Neural progenitor cell (in vitro differentiated cells): Measurements from ENCODE around the gene MTG2. TPM values are rescaled to one million over a fixed set of nuclear protein-coding genes. Genes with fewer than 3 reads are reported as not detected.
A peak's percentile ranks its signal among the peaks of the same experiment; 100 is the strongest.

Source experiments
- DNase-seq: peaks from one replicate; pipeline ENCODE4 v3.0.0-alpha.2; 2016; ENCODE audit warnings: low spot score
- H2AFZ ChIP-seq: fragments of 200-600 bp; sonication (generic); replicated peaks from 2 replicates; pipeline ENCODE4 v1.6.1; 2016; ENCODE audit warnings: antibody characterized with exemption
- H3F3A ChIP-seq: fragments of 200-600 bp; sonication (generic); 2 replicates; pipeline ENCODE4 v1.6.1; 2016; ENCODE audit warnings: antibody characterized with exemption, low read depth
- H3K27ac ChIP-seq: fragments of 200-600 bp; sonication (generic); 2 replicates; pipeline ENCODE4 v1.5.1; 2016; ENCODE audit warnings: mild to moderate bottlenecking
- H3K27me3 ChIP-seq: fragments of 200-600 bp; sonication (generic); 2 replicates; pipeline ENCODE4 v1.6.1; 2016; ENCODE audit warnings: mild to moderate bottlenecking, moderate library complexity
- H3K36me3 ChIP-seq: fragments of 200-600 bp; sonication (generic); 2 replicates; pipeline ENCODE4 v1.5.1; 2016
- H3K4me1 ChIP-seq: fragments of 200-600 bp; sonication (generic); 2 replicates; pipeline ENCODE4 v1.6.1; 2016; ENCODE audit warnings: mixed run types
- H3K4me2 ChIP-seq: fragments of 200-600 bp; sonication (generic); 2 replicates; pipeline ENCODE4 v1.6.1; 2016
- H3K4me3 ChIP-seq: fragments of 200-600 bp; sonication (generic); 2 replicates; pipeline ENCODE4 v1.5.1; 2016
- H3K79me2 ChIP-seq: fragments of 200-600 bp; sonication (generic); 2 replicates; pipeline ENCODE4 v1.6.1; 2016; ENCODE audit warnings: low read depth
- H3K9ac ChIP-seq: fragments of 200-600 bp; sonication (generic); 2 replicates; pipeline ENCODE4 v1.6.1; 2016
- H3K9me3 ChIP-seq: fragments of 200-600 bp; sonication (generic); 2 replicates; pipeline ENCODE4 v1.5.1; 2016; ENCODE audit warnings: low read depth
- H4K20me1 ChIP-seq: fragments of 200-600 bp; sonication (generic); 2 replicates; pipeline ENCODE4 v1.6.1; 2016; ENCODE audit warnings: low read depth
- H3K27ac Mint-ChIP-seq: 3 replicates; pipeline ENCODE4 v1.8.0; 2021; ENCODE audit warnings: mixed read lengths
- H3K27me3 Mint-ChIP-seq: 2 replicates; pipeline ENCODE4 v1.8.0; 2022; ENCODE audit warnings: low read depth, mild to moderate bottlenecking, inconsistent platforms, moderate library complexity, mixed read lengths; ENCODE audit not compliant: insufficient read depth
- H3K36me3 Mint-ChIP-seq: 3 replicates; pipeline ENCODE4 v1.8.0; 2021; ENCODE audit warnings: mixed read lengths
- H3K4me1 Mint-ChIP-seq: 3 replicates; pipeline ENCODE4 v1.8.0; 2021; ENCODE audit warnings: mixed read lengths
- H3K4me3 Mint-ChIP-seq: 3 replicates; pipeline ENCODE4 v1.8.0; 2021; ENCODE audit warnings: mild to moderate bottlenecking, moderate library complexity, mixed read lengths
- H3K9me3 Mint-ChIP-seq: 3 replicates; pipeline ENCODE4 v1.8.0; 2020; ENCODE audit warnings: mixed read lengths
- EZH2 ChIP-seq: fragments of 200-600 bp; sonication (generic); IDR thresholded peaks from 2 replicates; pipeline ENCODE4 v1.6.1; 2017; ENCODE audit warnings: antibody characterized with exemption, mild to moderate bottlenecking, moderate library complexity
- EZH2phosphoT487 ChIP-seq: fragments of 200-600 bp; sonication (generic); IDR thresholded peaks from 2 replicates; pipeline ENCODE4 v1.6.1; 2017; ENCODE audit warnings: antibody characterized with exemption
- total RNA-seq: library from RNA; depleted of rRNA; stranded (reverse); fragments of >200 nt; gene quantifications from 2 replicates; pipeline ENCODE4 v1.2.3, GENCODE V29; 2015; ENCODE audit warnings: low replicate concordance
- TF ChIP-seq, protein P1 (sequence below): fragments of 200-600 bp; sonication (generic); IDR thresholded peaks from 2 replicates; pipeline ENCODE4 v1.5.1; 2017; ENCODE audit warnings: antibody characterized with exemption, mild to moderate bottlenecking

MTG2 gene
- total RNA-seq, 1 donor from 2014 or later = 16.2 TPM

DNA sequence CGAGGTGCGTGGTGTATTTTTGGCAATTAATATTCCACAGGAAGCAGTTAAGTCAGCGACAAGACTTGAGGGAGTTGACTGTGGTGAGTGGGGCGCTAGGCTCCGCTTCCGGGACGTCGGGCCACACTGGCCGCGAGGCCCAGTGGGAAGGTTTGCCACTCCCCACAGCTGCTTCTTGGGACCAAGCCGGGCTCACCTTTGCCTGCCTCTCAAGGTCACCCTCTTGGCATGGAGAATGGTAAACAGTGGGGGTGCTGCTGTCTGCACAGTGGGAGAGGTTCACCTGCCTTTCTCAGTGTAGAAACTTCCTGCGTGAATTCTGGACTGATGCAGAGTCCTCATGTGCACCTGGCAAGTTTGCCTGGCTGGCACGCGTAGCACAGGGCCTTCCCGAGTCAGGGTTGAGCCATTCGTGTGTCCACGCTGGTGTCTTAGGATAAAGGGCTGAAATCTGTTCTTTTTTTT is 61.8 kb downstream of the MTG2 start:
- Histone ChIP-seq H4K20me1 (peaks cover 100% of the 10 kb centered on the region), H3K4me3 (no peak overlapping the region), H3K9me3 (no peaks in the 10 kb centered on the region), H3K79me2 (peaks cover 93% of the 10 kb centered on the region), H3K27ac (no peak overlapping the region), H3F3A (no peaks in the 10 kb centered on the region), H2AFZ (no peak overlapping the region), H3K27me3 (no peaks in the 10 kb centered on the region), H3K4me2 (no peak overlapping the region), H3K4me1 (no peaks in the 10 kb centered on the region), H3K36me3 (no peaks in the 10 kb centered on the region), H3K9ac (no peak overlapping the region)
- Mint-ChIP-seq H3K4me1 (peaks cover 19% of the 10 kb centered on the region), H3K4me3 (no peak overlapping the region), H3K27ac (no peak overlapping the region), H3K9me3 (no peaks in the 10 kb centered on the region), H3K27me3 (peaks cover 4% of the 10 kb centered on the region), H3K36me3 (peaks cover 8% of the 10 kb centered on the region)
- DNase-seq = no peak
- TF ChIP-seq EZH2phosphoT487 (no peak), EZH2 (no peak)
- TF ChIP-seq, protein P1, sequence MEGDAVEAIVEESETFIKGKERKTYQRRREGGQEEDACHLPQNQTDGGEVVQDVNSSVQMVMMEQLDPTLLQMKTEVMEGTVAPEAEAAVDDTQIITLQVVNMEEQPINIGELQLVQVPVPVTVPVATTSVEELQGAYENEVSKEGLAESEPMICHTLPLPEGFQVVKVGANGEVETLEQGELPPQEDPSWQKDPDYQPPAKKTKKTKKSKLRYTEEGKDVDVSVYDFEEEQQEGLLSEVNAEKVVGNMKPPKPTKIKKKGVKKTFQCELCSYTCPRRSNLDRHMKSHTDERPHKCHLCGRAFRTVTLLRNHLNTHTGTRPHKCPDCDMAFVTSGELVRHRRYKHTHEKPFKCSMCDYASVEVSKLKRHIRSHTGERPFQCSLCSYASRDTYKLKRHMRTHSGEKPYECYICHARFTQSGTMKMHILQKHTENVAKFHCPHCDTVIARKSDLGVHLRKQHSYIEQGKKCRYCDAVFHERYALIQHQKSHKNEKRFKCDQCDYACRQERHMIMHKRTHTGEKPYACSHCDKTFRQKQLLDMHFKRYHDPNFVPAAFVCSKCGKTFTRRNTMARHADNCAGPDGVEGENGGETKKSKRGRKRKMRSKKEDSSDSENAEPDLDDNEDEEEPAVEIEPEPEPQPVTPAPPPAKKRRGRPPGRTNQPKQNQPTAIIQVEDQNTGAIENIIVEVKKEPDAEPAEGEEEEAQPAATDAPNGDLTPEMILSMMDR = no peak

DNA sequence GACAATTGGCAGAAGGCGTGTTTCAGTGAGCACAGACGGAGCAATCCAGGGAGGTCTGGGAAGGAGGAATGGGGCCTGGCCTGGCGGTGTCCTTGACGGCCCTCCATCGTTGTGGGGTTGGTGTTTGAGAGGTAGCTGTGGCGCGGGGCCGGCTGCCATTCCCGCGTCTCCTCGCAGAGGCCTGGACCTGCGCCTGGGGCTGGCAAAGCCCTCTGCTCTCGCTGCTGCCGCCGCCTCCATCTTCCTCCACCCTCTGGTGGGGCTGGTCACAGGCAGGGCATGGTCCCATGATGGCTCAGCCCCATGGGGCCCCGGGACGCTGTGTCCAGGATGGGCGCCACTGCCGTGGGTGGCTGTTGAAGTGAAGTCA is 63.1 kb downstream of the MTG2 start:
- Mint-ChIP-seq H3K27me3 (peaks cover 4% of the 10 kb centered on the region), H3K9me3 (no peaks in the 10 kb centered on the region), H3K4me3 (no peak overlapping the region), H3K4me1 (peaks cover 19% of the 10 kb centered on the region), H3K27ac (no peak overlapping the region), H3K36me3 (peaks cover 8% of the 10 kb centered on the region)
- no peak overlapping the region for H3K4me2 ChIP-seq
- H3K27me3 ChIP-seq = no peaks in the 10 kb centered on the region
- no peaks in the 10 kb centered on the region for H3K4me1 ChIP-seq
- DNase-seq = no peak
- H3K9ac ChIP-seq = no peak overlapping the region
- peaks cover 98% of the 10 kb centered on the region for H4K20me1 ChIP-seq
- H3K4me3 ChIP-seq = no peak overlapping the region
- no peaks in the 10 kb centered on the region for H3F3A ChIP-seq
- H3K27ac ChIP-seq = no peak overlapping the region
- TF ChIP-seq EZH2 = no peak
- no peak for TF ChIP-seq EZH2phosphoT487
- TF ChIP-seq, protein P1 = no peak
- H3K9me3 ChIP-seq = no peaks in the 10 kb centered on the region
- H2AFZ ChIP-seq = no peak overlapping the region
- H3K36me3 ChIP-seq = no peaks in the 10 kb centered on the region
- H3K79me2 ChIP-seq = peaks cover 93% of the 10 kb centered on the region

DNA sequence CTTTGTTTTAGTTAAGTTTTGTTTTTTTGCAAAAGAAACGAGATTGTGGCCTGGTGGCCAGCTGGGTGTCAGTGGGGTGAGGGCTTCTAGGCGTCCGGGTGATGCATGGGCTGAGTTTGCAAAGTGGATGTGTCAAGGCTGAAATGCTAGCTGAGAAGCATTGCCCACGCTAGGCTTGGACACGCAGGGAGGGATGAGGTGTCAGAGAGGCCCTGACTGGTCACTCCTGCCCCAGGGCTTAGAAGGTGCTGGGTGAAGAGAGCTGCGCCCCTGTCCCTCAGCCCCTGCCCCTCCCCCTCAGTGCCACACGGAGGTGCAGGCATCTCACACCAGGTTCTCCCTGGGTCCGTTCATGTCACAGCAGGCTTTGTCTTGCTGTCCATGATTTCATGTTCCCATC is 63.6 kb downstream of the MTG2 start:
- Histone ChIP-seq H3K9ac (no peak overlapping the region), H2AFZ (no peak overlapping the region), H3K79me2 (peaks cover 93% of the 10 kb centered on the region), H3K36me3 (no peaks in the 10 kb centered on the region), H3K4me2 (no peak overlapping the region), H3K27me3 (no peaks in the 10 kb centered on the region), H3F3A (no peaks in the 10 kb centered on the region), H3K4me1 (no peaks in the 10 kb centered on the region), H3K4me3 (no peak overlapping the region), H4K20me1 (peaks cover 97% of the 10 kb centered on the region), H3K27ac (no peak overlapping the region), H3K9me3 (no peaks in the 10 kb centered on the region)
- TF ChIP-seq, protein P1 = no peak
- TF ChIP-seq EZH2phosphoT487 = no peak
- no peak for TF ChIP-seq EZH2
- Mint-ChIP-seq H3K36me3 (peaks cover 7% of the 10 kb centered on the region), H3K9me3 (no peaks in the 10 kb centered on the region), H3K27ac (peak overlapping the region; percentile 62), H3K4me1 (peaks cover 19% of the 10 kb centered on the region), H3K4me3 (no peak overlapping the region), H3K27me3 (peaks cover 4% of the 10 kb centered on the region)
- no peak for DNase-seq
